ENCODE results near the gene FHL2. TPM values are rescaled to one million over a fixed set of nuclear protein-coding genes. Genes with fewer than 3 reads are reported as not detected.

FHL2 gene
- total and polyA plus RNA-seq, 9 of the 15 experiments (the other 6 are each of a cell fraction or from before 2014, with no cell fraction given), result 7.5 to 33.1 (median 23.9) TPM

DNA sequence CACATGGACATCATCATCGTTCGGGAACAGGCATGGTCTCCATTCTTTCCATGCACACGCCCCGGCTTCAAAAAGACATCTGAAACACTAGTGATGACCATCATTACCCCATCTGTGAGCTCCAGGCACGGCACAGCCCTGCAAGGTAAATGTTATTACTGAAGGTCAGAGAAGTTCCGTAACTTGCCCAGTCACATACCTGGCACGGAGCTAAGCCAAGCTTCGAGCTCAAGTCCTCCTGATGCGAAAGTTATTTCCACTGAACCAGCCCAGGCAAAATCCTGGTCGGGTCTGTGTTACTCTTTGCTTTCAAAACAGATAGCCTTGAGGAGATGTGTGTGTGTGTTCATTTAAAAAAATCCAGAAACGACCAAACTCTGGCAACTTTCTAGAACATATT lies 22.8 kb downstream of the FHL2 start (continued):
- TF ChIP-seq, protein P1, sequence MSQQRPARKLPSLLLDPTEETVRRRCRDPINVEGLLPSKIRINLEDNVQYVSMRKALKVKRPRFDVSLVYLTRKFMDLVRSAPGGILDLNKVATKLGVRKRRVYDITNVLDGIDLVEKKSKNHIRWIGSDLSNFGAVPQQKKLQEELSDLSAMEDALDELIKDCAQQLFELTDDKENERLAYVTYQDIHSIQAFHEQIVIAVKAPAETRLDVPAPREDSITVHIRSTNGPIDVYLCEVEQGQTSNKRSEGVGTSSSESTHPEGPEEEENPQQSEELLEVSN (IDR thresholded peaks at IDR 0.05; ENCODE audit: borderline replicate concordance in 1 of 2, extremely low read depth in 1 of 2, insufficient read depth in 1 of 2, insufficient read length in 1 of 2, low read depth in 1 of 2, low read length in 1 of 2, poor library complexity in 1 of 2, severe bottlenecking in 1 of 2), result no peak
- TF ChIP-seq XRCC3 (IDR thresholded peaks at IDR 0.05) (no peak), SAP30 (IDR thresholded peaks at IDR 0.05; ENCODE audit: borderline replicate concordance, insufficient read depth, low read depth, low read length, poor library complexity, severe bottlenecking) (no peak), FOXK2 (conservative IDR thresholded peaks at IDR 0.05 in 1 of 2, IDR thresholded peaks at IDR 0.05 in 1 of 2; ENCODE audit: low read depth in 2 of 2) (no peak), LEF1 (IDR thresholded peaks at IDR 0.05) (no peak), SREBF1 (IDR thresholded peaks at IDR 0.05; ENCODE audit: borderline replicate concordance, low read depth, low read length) (no peak)
- TF ChIP-seq, protein P2, sequence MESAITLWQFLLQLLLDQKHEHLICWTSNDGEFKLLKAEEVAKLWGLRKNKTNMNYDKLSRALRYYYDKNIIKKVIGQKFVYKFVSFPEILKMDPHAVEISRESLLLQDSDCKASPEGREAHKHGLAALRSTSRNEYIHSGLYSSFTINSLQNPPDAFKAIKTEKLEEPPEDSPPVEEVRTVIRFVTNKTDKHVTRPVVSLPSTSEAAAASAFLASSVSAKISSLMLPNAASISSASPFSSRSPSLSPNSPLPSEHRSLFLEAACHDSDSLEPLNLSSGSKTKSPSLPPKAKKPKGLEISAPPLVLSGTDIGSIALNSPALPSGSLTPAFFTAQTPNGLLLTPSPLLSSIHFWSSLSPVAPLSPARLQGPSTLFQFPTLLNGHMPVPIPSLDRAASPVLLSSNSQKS (CRISPR knock-in tag; IDR thresholded peaks at IDR 0.05), result no peak
- TF ChIP-seq, protein P3, sequence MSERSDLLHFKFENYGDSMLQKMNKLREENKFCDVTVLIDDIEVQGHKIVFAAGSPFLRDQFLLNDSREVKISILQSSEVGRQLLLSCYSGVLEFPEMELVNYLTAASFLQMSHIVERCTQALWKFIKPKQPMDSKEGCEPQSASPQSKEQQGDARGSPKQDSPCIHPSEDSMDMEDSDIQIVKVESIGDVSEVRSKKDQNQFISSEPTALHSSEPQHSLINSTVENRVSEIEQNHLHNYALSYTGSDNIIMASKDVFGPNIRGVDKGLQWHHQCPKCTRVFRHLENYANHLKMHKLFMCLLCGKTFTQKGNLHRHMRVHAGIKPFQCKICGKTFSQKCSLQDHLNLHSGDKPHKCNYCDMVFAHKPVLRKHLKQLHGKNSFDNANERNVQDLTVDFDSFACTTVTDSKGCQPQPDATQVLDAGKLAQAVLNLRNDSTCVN (CRISPR knock-in tag; IDR thresholded peaks at IDR 0.05), result no peak
- TF ChIP-seq, protein P4, sequence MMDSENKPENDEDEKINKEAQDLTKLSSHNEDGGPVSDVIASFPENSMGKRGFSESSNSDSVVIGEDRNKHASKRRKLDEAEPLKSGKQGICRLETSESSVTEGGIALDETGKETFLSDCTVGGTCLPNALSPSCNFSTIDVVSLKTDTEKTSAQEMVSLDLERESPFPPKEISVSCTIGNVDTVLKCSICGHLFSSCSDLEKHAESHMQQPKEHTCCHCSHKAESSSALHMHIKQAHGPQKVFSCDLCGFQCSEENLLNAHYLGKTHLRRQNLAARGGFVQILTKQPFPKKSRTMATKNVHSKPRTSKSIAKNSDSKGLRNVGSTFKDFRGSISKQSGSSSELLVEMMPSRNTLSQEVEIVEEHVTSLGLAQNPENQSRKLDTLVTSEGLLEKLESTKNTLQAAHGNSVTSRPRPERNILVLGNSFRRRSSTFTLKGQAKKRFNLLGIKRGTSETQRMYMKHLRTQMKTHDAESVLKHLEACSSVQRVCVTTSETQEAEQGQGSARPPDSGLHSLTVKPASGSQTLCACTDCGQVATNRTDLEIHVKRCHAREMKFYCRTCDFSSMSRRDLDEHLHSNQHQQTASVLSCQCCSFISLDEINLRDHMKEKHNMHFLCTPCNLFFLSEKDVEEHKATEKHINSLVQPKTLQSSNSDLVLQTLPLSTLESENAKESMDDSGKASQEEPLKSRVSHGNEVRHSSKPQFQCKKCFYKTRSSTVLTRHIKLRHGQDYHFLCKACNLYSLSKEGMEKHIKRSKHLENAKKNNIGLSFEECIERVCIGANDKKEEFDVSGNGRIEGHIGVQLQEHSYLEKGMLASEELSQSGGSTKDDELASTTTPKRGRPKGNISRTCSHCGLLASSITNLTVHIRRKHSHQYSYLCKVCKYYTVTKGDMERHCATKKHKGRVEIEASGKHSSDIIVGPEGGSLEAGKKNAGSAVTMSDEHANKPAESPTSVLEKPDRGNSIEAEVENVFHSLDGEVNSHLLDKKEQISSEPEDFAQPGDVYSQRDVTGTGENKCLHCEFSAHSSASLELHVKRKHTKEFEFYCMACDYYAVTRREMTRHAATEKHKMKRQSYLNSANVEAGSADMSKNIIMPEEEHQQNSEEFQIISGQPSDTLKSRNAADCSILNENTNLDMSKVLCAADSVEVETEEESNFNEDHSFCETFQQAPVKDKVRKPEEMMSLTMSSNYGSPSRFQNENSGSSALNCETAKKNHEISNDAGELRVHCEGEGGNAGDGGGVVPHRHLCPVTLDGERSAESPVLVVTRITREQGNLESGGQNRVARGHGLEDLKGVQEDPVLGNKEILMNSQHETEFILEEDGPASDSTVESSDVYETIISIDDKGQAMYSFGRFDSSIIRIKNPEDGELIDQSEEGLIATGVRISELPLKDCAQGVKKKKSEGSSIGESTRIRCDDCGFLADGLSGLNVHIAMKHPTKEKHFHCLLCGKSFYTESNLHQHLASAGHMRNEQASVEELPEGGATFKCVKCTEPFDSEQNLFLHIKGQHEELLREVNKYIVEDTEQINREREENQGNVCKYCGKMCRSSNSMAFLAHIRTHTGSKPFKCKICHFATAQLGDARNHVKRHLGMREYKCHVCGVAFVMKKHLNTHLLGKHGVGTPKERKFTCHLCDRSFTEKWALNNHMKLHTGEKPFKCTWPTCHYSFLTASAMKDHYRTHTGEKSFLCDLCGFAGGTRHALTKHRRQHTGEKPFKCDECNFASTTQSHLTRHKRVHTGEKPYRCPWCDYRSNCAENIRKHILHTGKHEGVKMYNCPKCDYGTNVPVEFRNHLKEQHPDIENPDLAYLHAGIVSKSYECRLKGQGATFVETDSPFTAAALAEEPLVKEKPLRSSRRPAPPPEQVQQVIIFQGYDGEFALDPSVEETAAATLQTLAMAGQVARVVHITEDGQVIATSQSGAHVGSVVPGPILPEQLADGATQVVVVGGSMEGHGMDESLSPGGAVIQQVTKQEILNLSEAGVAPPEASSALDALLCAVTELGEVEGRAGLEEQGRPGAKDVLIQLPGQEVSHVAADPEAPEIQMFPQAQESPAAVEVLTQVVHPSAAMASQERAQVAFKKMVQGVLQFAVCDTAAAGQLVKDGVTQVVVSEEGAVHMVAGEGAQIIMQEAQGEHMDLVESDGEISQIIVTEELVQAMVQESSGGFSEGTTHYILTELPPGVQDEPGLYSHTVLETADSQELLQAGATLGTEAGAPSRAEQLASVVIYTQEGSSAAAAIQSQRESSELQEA (IDR thresholded peaks at IDR 0.05; ENCODE audit: low read depth), result no peak
